HG02870 (cell line): Measurements from ENCODE around the gene C2CD4A.

Experiments used
- ATAC-seq: cut with Tn5 transposase; IDR thresholded peaks from one replicate; pipeline ENCODE4 v1.9.1; 2021; ENCODE audit warnings: mild to moderate bottlenecking, moderate library complexity; ENCODE audit not compliant: unreplicated experiment

The C2CD4A gene

DNA sequence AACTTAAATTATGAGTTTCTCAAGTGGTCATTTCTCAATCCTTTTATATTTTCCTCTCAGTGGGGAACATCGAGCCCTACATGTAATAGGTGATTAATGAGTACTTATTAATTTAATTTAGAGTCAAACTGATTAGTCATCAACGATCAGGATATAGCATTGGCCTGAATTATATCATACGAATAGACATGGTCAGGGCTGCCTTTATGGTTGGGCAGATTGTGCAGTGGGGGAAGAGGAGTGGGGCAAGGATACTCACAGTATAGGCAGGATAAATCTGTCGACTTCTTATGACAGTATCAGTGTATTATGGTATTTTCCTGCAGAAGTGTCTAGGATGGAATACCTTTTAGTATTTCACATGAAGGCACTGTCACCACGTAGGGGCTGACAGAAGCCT lies 27.0 kb downstream of the C2CD4A start:
- ATAC-seq: no peak

DNA sequence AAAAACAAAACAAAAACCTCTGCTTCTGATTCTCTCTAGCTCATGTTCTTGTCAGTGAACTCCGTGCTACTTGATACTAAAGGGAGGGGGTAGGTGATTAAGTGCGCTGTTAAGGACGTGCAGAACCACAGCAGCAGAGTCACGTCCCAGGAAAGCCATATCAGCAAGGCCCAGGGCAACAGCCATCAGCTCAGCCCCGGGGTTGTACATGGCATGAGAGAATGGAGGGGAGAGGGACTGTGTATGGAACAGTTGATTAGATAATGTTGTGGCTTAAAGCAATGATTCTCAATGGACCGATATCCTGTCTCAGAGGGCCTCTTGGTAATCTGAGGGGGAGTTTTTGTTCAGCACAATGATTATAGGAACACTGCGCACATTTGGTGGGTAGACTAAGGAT lies 27.6 kb downstream of the C2CD4A start:
- no peak for ATAC-seq

GRCh38 chr15:62099094-62099601 lies 32.4 kb downstream of the C2CD4A start:
- no peak for ATAC-seq

DNA sequence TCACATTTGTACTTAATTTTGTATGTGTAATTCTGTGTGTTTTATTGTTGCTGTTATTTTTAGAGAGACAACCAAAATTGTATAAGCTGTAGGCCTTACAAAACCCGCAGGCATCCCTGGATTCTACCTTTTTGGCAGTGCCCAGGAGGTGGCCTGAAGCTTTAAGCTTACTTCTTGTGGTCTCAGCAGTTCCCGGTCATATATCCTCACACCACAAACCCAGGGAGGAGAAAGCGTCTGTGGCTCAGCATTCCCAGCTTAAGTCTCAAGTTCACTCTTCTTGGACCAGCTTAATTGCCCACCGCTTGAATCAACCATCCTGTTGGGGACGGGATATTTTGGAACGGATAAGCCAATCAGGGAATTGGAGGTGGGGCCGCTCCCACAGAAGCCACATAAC lies 36.7 kb downstream of the C2CD4A start:
- ATAC-seq: no peak

- no peak for ATAC-seq
These were observed 37.6 kb downstream of the C2CD4A start for GRCh38 chr15:62104401-62104800.

GRCh38 chr15:62104846-62105245 lies 38.1 kb downstream of the C2CD4A start:
- no peak for ATAC-seq

GRCh38 chr15:62105266-62105665 lies 38.5 kb downstream of the C2CD4A start:
- no peak for ATAC-seq

- ATAC-seq: no peak
These were observed 39.3 kb downstream of the C2CD4A start for GRCh38 chr15:62106096-62106495.

GRCh38 chr15:62107571-62108121 lies 40.9 kb downstream of the C2CD4A start:
- ATAC-seq: no peak

GRCh38 chr15:62108411-62108810 lies 41.6 kb downstream of the C2CD4A start:
- no peak for ATAC-seq

- no peak for ATAC-seq
These were observed 42.7 kb downstream of the C2CD4A start for GRCh38 chr15:62109437-62109836.

GRCh38 chr15:62109982-62110851 lies 43.4 kb downstream of the C2CD4A start:
- no peak for ATAC-seq

GRCh38 chr15:62112081-62112480 lies 45.3 kb downstream of the C2CD4A start:
- no peak for ATAC-seq

DNA sequence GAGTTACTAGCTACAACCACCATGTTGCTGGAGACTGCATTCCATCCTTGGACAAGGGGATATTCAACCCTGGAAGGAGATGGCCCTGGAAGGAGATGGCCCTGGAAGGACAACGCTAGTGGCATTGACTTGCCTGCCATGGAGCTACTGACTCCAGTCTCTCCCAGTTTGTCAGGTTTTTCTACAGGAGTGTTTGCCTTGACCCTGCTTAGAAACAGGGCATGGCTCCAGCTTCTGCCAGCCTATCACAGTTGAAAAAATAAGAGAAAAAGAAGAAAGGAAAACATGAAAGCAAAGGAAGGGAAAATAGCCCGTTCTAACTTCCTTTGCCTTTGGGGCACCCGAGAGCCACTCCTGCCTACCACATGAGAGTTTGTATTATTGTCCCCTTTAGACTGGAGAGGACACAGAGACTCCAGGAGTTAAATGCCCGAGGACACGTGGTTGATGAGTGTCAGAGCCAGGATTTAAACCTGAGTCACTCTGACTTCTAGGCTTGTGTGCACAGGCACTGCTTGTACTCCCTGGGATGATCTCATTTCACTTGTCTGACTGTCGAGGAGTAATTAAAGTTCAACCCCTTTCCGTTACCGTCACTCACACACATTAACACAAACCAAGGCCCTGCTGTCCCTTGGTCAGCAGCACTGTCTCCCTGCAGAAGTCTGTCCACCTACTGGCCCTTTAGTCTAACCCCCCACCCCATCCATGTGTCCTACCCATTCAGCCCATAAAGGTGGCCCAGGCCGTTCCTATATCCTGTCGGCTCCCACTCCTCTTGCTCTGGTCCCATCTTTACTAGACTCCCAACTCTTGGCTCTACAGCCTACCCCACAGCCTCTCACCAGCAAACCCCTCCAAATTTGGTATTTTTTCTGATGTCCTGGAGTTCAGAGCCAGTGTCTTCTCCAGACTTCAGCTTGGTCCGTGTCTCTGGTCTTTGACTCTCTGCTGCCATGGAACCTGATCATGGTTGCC lies 46.1 kb downstream of the C2CD4A start:
- no peak for ATAC-seq

GRCh38 chr15:62115847-62116246 lies 49.1 kb downstream of the C2CD4A start:
- no peak for ATAC-seq

GRCh38 chr15:62118520-62119226 lies 51.9 kb downstream of the C2CD4A start:
- ATAC-seq: no peak

- ATAC-seq: no peak
These were observed 52.6 kb downstream of the C2CD4A start for GRCh38 chr15:62119227-62119864.

DNA sequence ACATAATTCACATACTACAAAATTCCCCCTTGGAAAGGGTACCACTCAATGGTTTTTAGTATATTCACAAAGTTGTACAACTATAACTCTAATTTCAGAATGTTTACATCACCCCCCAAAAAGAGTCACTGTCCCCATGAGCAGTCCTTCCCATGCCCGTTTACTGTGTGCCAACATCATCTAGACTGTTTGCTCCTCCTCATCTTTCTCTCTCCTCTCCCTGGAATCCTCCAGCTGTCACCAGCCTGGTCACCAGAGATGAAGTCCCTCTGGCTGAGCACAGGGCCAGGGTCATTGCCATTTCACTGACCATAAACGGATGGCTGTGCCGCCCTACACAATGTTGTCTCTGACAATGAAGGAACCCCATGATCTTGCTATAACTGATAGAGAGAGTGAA lies 53.1 kb downstream of the C2CD4A start:
- no peak for ATAC-seq
